ENCODE measurements around the gene SNRK. TPM values are rescaled to one million over a fixed set of nuclear protein-coding genes. Genes with fewer than 3 reads are reported as not detected.

SNRK gene
- total and polyA plus RNA-seq, 2 experiments from 2014 or later: 10.7 to 25.3 TPM

DNA sequence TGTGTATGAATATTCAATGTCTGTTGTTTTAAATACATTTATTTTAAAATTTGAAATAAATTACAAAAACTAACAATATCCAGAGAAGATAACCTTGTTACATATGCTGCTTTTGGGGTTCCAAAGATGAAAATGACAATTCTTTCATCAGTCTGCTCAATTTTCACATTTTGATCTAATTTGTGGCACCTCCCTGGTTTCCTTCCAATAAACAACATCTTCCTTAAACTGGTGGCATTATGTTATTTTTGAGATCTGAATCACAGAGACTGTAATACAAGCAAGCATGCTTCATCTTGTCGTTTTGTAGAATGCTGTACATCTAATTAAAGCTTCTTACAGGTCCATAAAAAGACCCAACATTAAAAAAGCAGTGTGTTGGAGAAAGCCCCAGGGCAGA, 2.2 kb upstream of the SNRK start:
- Histone ChIP-seq H3K9me2 (replicated peaks; ENCODE audit: insufficient read depth) (no peaks in the 10 kb centered on the region), H3K4me1 (ENCODE audit: insufficient read depth) (peaks cover 19% of the 10 kb centered on the region), H3K79me2 (peaks cover 22% of the 10 kb centered on the region), H4K20me1 (ENCODE audit: insufficient read depth, poor library complexity, severe bottlenecking) (peaks cover 18% of the 10 kb centered on the region), H2AFZ (no peak overlapping the region), H3K36me3 (replicated peaks; ENCODE audit: insufficient read depth, low read depth) (no peaks in the 10 kb centered on the region), H3K9me3 (ENCODE audit: low read depth) (no peaks in the 10 kb centered on the region), H3K4me3 (no peak overlapping the region), H3K27ac (no peak overlapping the region), H3K4me2 (no peak overlapping the region), H3K27me3 (no peaks in the 10 kb centered on the region)
- WGBS (ENCODE audit: low lambda C conversion rate, missing lambda C conversion rate): 72% methylated on average over 1 of the region's 1 CpG
- DNase-seq (ENCODE audit: low spot score): no peak
- no peak for TF ChIP-seq EZH2 (IDR thresholded peaks at IDR 0.05; ENCODE audit: borderline replicate concordance)
- no peak for TF ChIP-seq EZH2phosphoT487 (IDR thresholded peaks at IDR 0.05; ENCODE audit: low read depth, severe bottlenecking, unreplicated experiment)
- TF ChIP-seq CTCF (IDR thresholded peaks at IDR 0.05; ENCODE audit: poor library complexity): no peak

DNA sequence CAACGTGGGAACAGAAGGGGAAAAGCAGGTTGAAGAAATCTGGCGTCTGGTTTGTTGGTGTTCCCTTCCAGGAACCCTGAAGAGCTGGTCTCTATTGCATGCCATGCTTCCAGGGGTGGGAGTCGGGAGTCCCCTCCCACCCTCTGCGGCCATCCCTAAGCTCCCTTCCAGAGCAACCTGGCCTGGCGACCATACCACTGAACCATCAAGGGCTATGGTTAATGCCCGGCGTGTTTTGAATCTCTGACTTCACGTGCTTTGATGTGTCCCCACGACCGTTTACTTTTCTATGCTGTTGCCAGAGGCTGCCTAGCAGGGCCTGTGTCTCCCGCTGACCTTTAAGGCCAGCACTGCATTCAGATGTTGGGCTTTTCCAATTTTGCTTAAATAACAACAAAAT, 696 bp upstream of the SNRK start:
- Histone ChIP-seq H3K36me3 (replicated peaks; ENCODE audit: insufficient read depth, low read depth) (no peaks in the 10 kb centered on the region), H3K4me2 (peak overlapping the region; percentile 72), H3K27ac (no peak overlapping the region), H3K27me3 (no peaks in the 10 kb centered on the region), H3K79me2 (peaks cover 37% of the 10 kb centered on the region), H4K20me1 (ENCODE audit: insufficient read depth, poor library complexity, severe bottlenecking) (peaks cover 32% of the 10 kb centered on the region), H3K9me3 (ENCODE audit: low read depth) (no peaks in the 10 kb centered on the region), H3K9me2 (replicated peaks; ENCODE audit: insufficient read depth) (no peaks in the 10 kb centered on the region), H2AFZ (peak overlapping the region; percentile 64), H3K4me3 (peak overlapping the region; percentile 84), H3K4me1 (ENCODE audit: insufficient read depth) (peaks cover 31% of the 10 kb centered on the region)
- no peak for TF ChIP-seq CTCF (IDR thresholded peaks at IDR 0.05; ENCODE audit: poor library complexity)
- TF ChIP-seq EZH2 (IDR thresholded peaks at IDR 0.05; ENCODE audit: borderline replicate concordance): no peak
- no peak for TF ChIP-seq EZH2phosphoT487 (IDR thresholded peaks at IDR 0.05; ENCODE audit: low read depth, severe bottlenecking, unreplicated experiment)
- DNase-seq (ENCODE audit: low spot score): no peak
- 40% methylated on average over 10 of the region's 11 CpGs for WGBS (ENCODE audit: low lambda C conversion rate, missing lambda C conversion rate)

- H3K9me3 ChIP-seq (ENCODE audit: low read depth): no peaks in the 10 kb centered on the region
- peak overlapping the region; percentile 94 for H3K27ac ChIP-seq
- H3K9me2 ChIP-seq (replicated peaks; ENCODE audit: insufficient read depth): no peaks in the 10 kb centered on the region
- WGBS (ENCODE audit: low lambda C conversion rate, missing lambda C conversion rate): 3% methylated on average over 9 of the region's 54 CpGs
- H4K20me1 ChIP-seq (ENCODE audit: insufficient read depth, poor library complexity, severe bottlenecking): peaks cover 45% of the 10 kb centered on the region
- H3K4me1 ChIP-seq (ENCODE audit: insufficient read depth): peaks cover 40% of the 10 kb centered on the region
- peak overlapping the region; percentile 85 for H3K4me3 ChIP-seq
- H3K79me2 ChIP-seq: peaks cover 50% of the 10 kb centered on the region
- H2AFZ ChIP-seq: peak overlapping the region; percentile 36
- no peaks in the 10 kb centered on the region for H3K27me3 ChIP-seq
- H3K36me3 ChIP-seq (replicated peaks; ENCODE audit: insufficient read depth, low read depth): no peaks in the 10 kb centered on the region
- DNase-seq (ENCODE audit: low spot score): peak; percentile 75
- TF ChIP-seq EZH2phosphoT487 (IDR thresholded peaks at IDR 0.05; ENCODE audit: low read depth, severe bottlenecking, unreplicated experiment) (no peak), CTCF (IDR thresholded peaks at IDR 0.05; ENCODE audit: poor library complexity) (no peak), EZH2 (IDR thresholded peaks at IDR 0.05; ENCODE audit: borderline replicate concordance) (no peak)
- H3K4me2 ChIP-seq: peak overlapping the region; percentile 90
These were observed 630 bp downstream of the SNRK start for GRCh38 chr3:43286841-43287499.
